Activated CD8-positive, alpha-beta memory T cell treated with anti-CD3 and anti-CD28 coated beads for 24 hours (primary cell): ENCODE measurements around the gene SERF1B.
"Not testable (repeated sequence)": the region's sequence is repeated elsewhere in the genome, so short reads cannot be mapped to it uniquely, and the experiment has no call there.

Source experiments
- DNase-seq: peaks from one replicate; pipeline ENCODE4 v3.0.0-alpha.2; 2020

Gene SERF1B

DNA sequence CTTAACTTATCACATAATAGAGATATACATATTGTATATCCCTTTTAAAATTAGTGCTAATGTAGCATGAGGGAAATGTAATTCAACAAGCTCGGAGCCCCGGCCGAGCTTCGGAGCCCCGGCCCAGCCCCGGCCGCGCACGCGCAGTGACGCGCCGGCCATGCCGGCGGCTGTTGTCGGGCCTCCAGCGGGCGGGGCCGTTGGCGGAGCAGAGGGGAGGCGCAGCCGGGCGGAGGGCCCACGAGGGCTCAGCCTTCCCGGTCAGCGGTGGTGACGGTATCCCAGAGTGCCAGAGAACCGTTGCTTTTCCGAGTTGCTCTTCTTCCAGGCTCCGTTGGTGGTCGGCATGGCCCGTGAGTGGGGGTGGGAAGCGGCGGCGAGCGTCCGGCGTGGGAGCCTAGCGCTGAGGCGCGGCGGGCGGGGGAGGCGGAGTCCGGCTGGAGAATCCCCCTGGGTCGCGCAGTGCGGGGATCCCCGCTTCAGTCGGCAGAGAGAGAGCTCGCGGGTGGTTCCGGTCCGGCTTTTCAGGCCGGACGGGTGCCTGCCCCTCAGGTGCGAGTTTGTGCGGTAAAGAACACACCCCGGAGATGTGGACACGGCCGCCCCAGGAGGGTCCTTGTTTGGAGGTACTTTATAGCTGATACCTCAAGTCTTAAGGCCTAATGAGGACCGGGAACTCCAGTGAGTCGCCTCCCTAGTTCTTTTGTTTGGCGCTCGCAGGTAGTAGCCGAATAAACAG lies at the start of gene SERF1B:
Gene SERF1B (plus strand): TSS at position 146 of the 739 bp plus-strand sequence. CDS start 201 bp downstream, at position 347.
- DNase-seq, result not testable (repeated sequence)

DNA sequence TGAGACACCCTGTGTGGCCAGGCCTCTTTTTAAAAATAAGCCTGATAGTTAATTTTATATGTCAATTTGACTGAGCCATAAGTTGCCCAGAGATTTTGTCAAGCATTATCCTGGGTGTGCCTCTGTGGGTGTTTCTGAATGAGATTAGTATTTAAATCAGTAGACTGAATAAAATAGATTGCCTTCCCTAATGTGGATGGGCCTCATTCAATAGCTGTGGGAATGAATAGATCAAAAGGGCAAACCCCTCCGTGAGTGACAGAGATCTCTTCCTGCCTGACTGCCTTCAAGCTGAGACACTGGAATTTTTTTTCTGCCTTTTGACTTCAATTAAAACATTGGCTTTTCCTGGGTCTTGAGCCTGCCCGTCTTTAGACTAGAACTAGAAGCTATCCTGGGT lies 33.3 kb upstream of the SERF1B start:
- DNase-seq, result not testable (repeated sequence)

GRCh38 chr5:69995535-69995934 lies 29.5 kb upstream of the SERF1B start:
- DNase-seq, result not testable (repeated sequence)

DNA sequence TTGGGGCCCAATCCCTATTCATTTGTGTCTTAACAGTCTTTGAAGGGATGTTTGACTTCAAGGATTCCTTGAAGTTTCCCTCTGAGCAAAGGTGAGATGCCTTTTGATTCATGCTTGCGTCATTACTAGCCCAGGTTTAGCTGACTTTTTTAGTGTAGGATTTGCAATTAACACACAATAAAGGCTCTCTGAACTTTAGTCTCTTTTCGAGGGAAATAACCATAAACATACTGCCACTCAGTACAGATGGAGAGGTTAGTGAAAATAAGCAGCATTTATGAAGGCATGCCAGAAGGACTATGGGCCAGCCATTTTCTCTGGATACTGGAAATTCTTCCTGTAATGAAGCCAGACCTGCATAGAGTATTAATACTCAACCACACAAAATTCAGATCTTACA lies 4.4 kb upstream of the SERF1B start:
- DNase-seq, result not testable (repeated sequence)

GRCh38 chr5:70025845-70026145 lies 744 bp downstream of the SERF1B start:
- not testable (repeated sequence) for DNase-seq

- DNase-seq, result not testable (repeated sequence)
Observed at GRCh38 chr5:70031204-70031603, 6.2 kb downstream of the SERF1B start.

GRCh38 chr5:70041411-70041810 lies 16.4 kb downstream of the SERF1B start:
- not testable (repeated sequence) for DNase-seq

- DNase-seq, result not testable (repeated sequence)
Observed at GRCh38 chr5:70049790-70050142, 24.7 kb downstream of the SERF1B start.

GRCh38 chr5:70056289-70056942 lies 31.4 kb downstream of the SERF1B start:
- not testable (repeated sequence) for DNase-seq

- DNase-seq, result not testable (repeated sequence)
Observed at GRCh38 chr5:70057140-70057539, 32.1 kb downstream of the SERF1B start.

DNA sequence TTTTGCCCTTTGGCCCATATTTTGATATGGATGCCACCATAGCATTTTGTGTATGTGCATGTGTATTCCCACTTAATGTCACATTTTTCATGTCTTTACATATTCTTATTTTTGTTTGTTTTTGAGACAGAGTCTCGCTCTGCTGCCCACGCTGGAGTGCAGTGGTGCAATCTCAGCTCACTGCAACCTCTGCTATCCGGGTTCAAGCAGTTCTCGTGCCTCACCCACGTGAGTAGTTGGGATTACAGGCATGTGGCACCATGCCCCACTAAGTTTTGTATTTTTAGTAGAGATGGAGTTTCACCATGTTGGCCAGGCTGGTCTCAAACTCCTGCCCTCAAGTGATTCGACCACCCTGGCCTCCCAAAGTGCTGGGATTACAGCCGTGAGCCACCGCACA lies 52.6 kb downstream of the SERF1B start:
- DNase-seq, result not testable (repeated sequence)

GRCh38 chr5:70088907-70089464 lies 63.9 kb downstream of the SERF1B start:
- not testable (repeated sequence) for DNase-seq

- DNase-seq, result not testable (repeated sequence)
Observed at GRCh38 chr5:70091776-70092175, 66.7 kb downstream of the SERF1B start.
